Common myeloid progenitor, CD34-positive (primary cell): ENCODE results near the gene KDM6A.
"Not testable (repeated sequence)": the region's sequence is repeated elsewhere in the genome, so short reads cannot be mapped to it uniquely, and the experiment has no call there.

ENCODE experiments used
- CTCF ChIA-PET: fragments of 350-600 bp; sonication (Branson Sonifier 250); formaldehyde crosslinking; loops from one replicate; lab custom pipeline; 2021; ENCODE audit warnings: antibody characterized with exemption; lab: Charles Lee
- POLR2A ChIA-PET: fragments of 350-600 bp; sonication (Branson Sonifier 250); formaldehyde crosslinking; loops from one replicate; lab custom pipeline; 2021; ENCODE audit warnings: antibody characterized with exemption; lab: Charles Lee
- DNase-seq, 3 donors: peaks; one replicate each; pipeline versions ENCODE4 v3.0.0 to v3.0.0-alpha.2; 2013
- H3K27ac ChIP-seq, 2 experiments: 1 replicate in 1 of 2; 2 replicates in 1 of 2; pipeline ENCODE4 v1.7.0; 2013; ENCODE audit warnings: inconsistent platforms in 2 of 2, low read length in 2 of 2, mild to moderate bottlenecking in 2 of 2, low read depth in 1 of 2, moderate library complexity in 1 of 2; ENCODE audit not compliant: severe bottlenecking in 2 of 2, insufficient read depth in 1 of 2, poor library complexity in 1 of 2
- H3K27me3 ChIP-seq, 5 experiments: replicated peaks in 2 of 5; 1 replicate in 3 of 5; 2 replicates in 2 of 5; pipeline versions ENCODE4 v1.6.1 to v1.7.0; 2013; ENCODE audit warnings: low read length in 4 of 5, mild to moderate bottlenecking in 2 of 5, moderate library complexity in 2 of 5, inconsistent platforms in 1 of 5; ENCODE audit not compliant: insufficient read depth in 5 of 5, control insufficient read depth in 4 of 5
- H3K36me3 ChIP-seq, 4 experiments: 1 replicate in 2 of 4; 2 replicates in 2 of 4; pipeline versions ENCODE4 v1.6.1 to v1.7.0; 2013; ENCODE audit warnings: low read length in 3 of 4, control low read depth in 1 of 4, mild to moderate bottlenecking in 1 of 4; ENCODE audit not compliant: control insufficient read depth in 4 of 4, insufficient read depth in 4 of 4
- H3K4me1 ChIP-seq, 4 experiments: 1 replicate in 3 of 4; 2 replicates in 1 of 4; pipeline versions ENCODE4 v1.6.1 to v1.7.1; 2013; ENCODE audit warnings: low read length in 3 of 4, mild to moderate bottlenecking in 3 of 4, control low read depth in 1 of 4, inconsistent platforms in 1 of 4, moderate library complexity in 1 of 4; ENCODE audit not compliant: control insufficient read depth in 4 of 4, insufficient read depth in 4 of 4; ENCODE audit errors: control extremely low read depth in 1 of 4
- H3K4me3 ChIP-seq, 7 experiments: 1 replicate in 4 of 7; 2 replicates in 3 of 7; pipeline versions ENCODE4 v1.5.1 to v1.7.0; 2013; ENCODE audit warnings: mild to moderate bottlenecking in 7 of 7, low read length in 6 of 7, moderate library complexity in 6 of 7, inconsistent platforms in 2 of 7, low read depth in 2 of 7, control low read depth in 1 of 7; ENCODE audit not compliant: insufficient read depth in 4 of 7, control insufficient read depth in 1 of 7; ENCODE audit errors: extremely low read depth in 1 of 7
- H3K9me3 ChIP-seq, 5 experiments: 1 replicate in 4 of 5; 2 replicates in 1 of 5; pipeline versions ENCODE4 v1.6.1 to v1.7.1; 2013; ENCODE audit warnings: low read length in 4 of 5, mild to moderate bottlenecking in 2 of 5, inconsistent platforms in 1 of 5, low read depth in 1 of 5, moderate library complexity in 1 of 5; ENCODE audit not compliant: control insufficient read depth in 4 of 5, insufficient read depth in 2 of 5; ENCODE audit errors: control extremely low read depth in 1 of 5
- WGBS: methylation state at CpG from one replicate; pipeline ENCODE4 v1.1.5; 2013; ENCODE audit not compliant: insufficient coverage; 5-methylcytosine and 5-hydroxymethylcytosine counted together

KDM6A gene

GRCh38 chrX:44908153-44908552 lies 35.2 kb downstream of the KDM6A start:
- WGBS, result 83% methylated on average over 3 of the region's 3 CpGs
- H3K4me3 ChIP-seq, result no peak overlapping the region

GRCh38 chrX:44908827-44909226 lies 35.8 kb downstream of the KDM6A start:
- CTCF ChIA-PET, result no interaction called here
- peaks cover 0 to 2% (median 0%) of the 10 kb centered on the region in 5 experiments for H3K9me3 ChIP-seq
- H3K27ac ChIP-seq, result no peak overlapping the region
- no peak overlapping the region for H3K4me3 ChIP-seq
- POLR2A ChIA-PET, result no interaction called here
- H3K27me3 ChIP-seq, result no peaks in the 10 kb centered on the region
- no CpG with 5 or more reads among the region's 3 CpGs for WGBS
- peak in 1 of 3 donors; percentile 52 for DNase-seq
- H3K36me3 ChIP-seq, result peaks cover 0 to 4% (median 1%) of the 10 kb centered on the region in 4 experiments
- peaks cover 0 to 22% (median 4%) of the 10 kb centered on the region in 4 experiments for H3K4me1 ChIP-seq

More at GRCh38 chrX:44908153-44908552, 35.2 kb downstream of the KDM6A start:
- Histone ChIP-seq H3K36me3 (peaks cover 0 to 4% (median 1%) of the 10 kb centered on the region in 4 experiments), H3K27ac (peak overlapping the region in 1 of 2 experiments; percentile 28), H3K9me3 (peaks cover 0 to 2% (median 0%) of the 10 kb centered on the region in 5 experiments), H3K27me3 (no peaks in the 10 kb centered on the region), H3K4me1 (peaks cover 0 to 21% (median 3%) of the 10 kb centered on the region in 4 experiments)
- ChIA-PET CTCF (no interaction called here), POLR2A (no interaction called here)
- DNase-seq, result peak in 2 of 3 donors; percentile 40 to 63

- H3K27me3 ChIP-seq, H3K4me3 ChIP-seq, H3K36me3 ChIP-seq, POLR2A ChIA-PET, CTCF ChIA-PET, H3K9me3 ChIP-seq, DNase-seq, H3K27ac ChIP-seq: not testable (repeated sequence)
- H3K4me1 ChIP-seq, result peaks cover 8 to 26% (median 14%) of the 10 kb centered on the region in 4 experiments
- 100% methylated on average over 2 of the region's 4 CpGs for WGBS
Measured at GRCh38 chrX:44910508-44910907, 37.5 kb downstream of the KDM6A start.

GRCh38 chrX:44911074-44911600 lies 38.1 kb downstream of the KDM6A start:
- POLR2A ChIA-PET, result not testable (repeated sequence)
- WGBS, result 91% methylated on average over 8 of the region's 45 CpGs
- peaks cover 10 to 33% (median 17%) of the 10 kb centered on the region in 4 experiments for H3K4me1 ChIP-seq

GRCh38 chrX:44913656-44914531 lies 40.9 kb downstream of the KDM6A start:
- ChIA-PET POLR2A (interaction anchor here (1.1 kb wide), 1 partner anchor 8 kb away, joined by 3 read pairs; no protein-coding TSS in a partner anchor), CTCF (interaction anchor here (0.9 to 1.1 kb wide), 2 partner anchors 15 to 22 kb away, joined by 3 read pairs; no protein-coding TSS in a partner anchor)
- Histone ChIP-seq H3K27me3 (no peaks in the 10 kb centered on the region), H3K9me3 (no peaks in the 10 kb centered on the region), H3K4me1 (peaks cover 8 to 23% (median 16%) of the 10 kb centered on the region in 4 experiments), H3K27ac (peak overlapping the region in 1 of 2 experiments; percentile 41), H3K4me3 (no peak overlapping the region), H3K36me3 (peaks cover 0 to 2% (median under 1%) of the 10 kb centered on the region in 4 experiments)
- WGBS, result 98% methylated on average over 5 of the region's 9 CpGs
- DNase-seq, result no peak

More at GRCh38 chrX:44911074-44911600, 38.1 kb downstream of the KDM6A start:
- H3K27me3 ChIP-seq, H3K4me3 ChIP-seq, DNase-seq, H3K36me3 ChIP-seq, CTCF ChIA-PET, H3K27ac ChIP-seq, H3K9me3 ChIP-seq: not testable (repeated sequence)

- no CpG with 5 or more reads among the region's 2 CpGs for WGBS
- H3K4me1 ChIP-seq, result peaks cover 8 to 23% (median 16%) of the 10 kb centered on the region in 4 experiments
- H3K27ac ChIP-seq, result peak overlapping the region in 1 of 2 experiments; percentile 41
- peaks cover 0 to 2% (median under 1%) of the 10 kb centered on the region in 4 experiments for H3K36me3 ChIP-seq
- no peaks in the 10 kb centered on the region for H3K9me3 ChIP-seq
- DNase-seq, result no peak
- peak overlapping the region in 1 of 7 experiments; percentile 59 for H3K4me3 ChIP-seq
- POLR2A ChIA-PET, result interaction anchor here (1.1 kb wide), 1 partner anchor 9 kb away, joined by 3 read pairs; no protein-coding TSS in a partner anchor
- CTCF ChIA-PET, result interaction anchor here (0.9 to 1.1 kb wide), 2 partner anchors 16 to 23 kb away, joined by 3 read pairs; no protein-coding TSS in a partner anchor
- no peaks in the 10 kb centered on the region for H3K27me3 ChIP-seq
Measured at GRCh38 chrX:44914532-44915198, 41.7 kb downstream of the KDM6A start.
